GM12878 (cell line): ENCODE results near the gene FCER1G. TPM values are rescaled to one million over a fixed set of nuclear protein-coding genes. Genes with fewer than 3 reads are reported as not detected.

Experiments
- ATAC-seq: fragments of 200-7000 bp; cut with Tn5 transposase; 3 replicates; pipeline ENCODE4 v1.9.1; 2020; ENCODE audit warnings: mild to moderate bottlenecking, moderate library complexity
- BruUV-seq: library from RNA; stranded (reverse); fragments of 400-500 nt; replicated peaks from 2 replicates; lab custom pipeline; 2021; lab: Mats Ljungman, UMichigan
- CTCF ChIA-PET: fragments of 300-600 bp; sonication (Branson Sonifier 250); formaldehyde crosslinking; extraction: SDS; loops from one replicate; lab custom pipeline; 2021; ENCODE audit warnings: inconsistent platforms; lab: Yijun Ruan, JAX
- POLR2A ChIA-PET: fragments of 350-600 bp; formaldehyde crosslinking; extraction: SDS; loops from one replicate; lab custom pipeline; 2021; ENCODE audit warnings: inconsistent platforms; lab: Charles Lee
- RAD21 ChIA-PET: fragments of 300-600 bp; sonication (Branson Sonifier 250); formaldehyde crosslinking; loops from one replicate; lab custom pipeline; 2023; ENCODE audit warnings: antibody characterized with exemption; ENCODE audit not compliant: unreplicated experiment; lab: Charles Lee
- SMC1A ChIA-PET: fragments of 300-600 bp; sonication (Branson Sonifier 250); formaldehyde crosslinking; loops from one replicate; lab custom pipeline; 2023; ENCODE audit not compliant: unreplicated experiment, uncharacterized antibody; lab: Charles Lee
- DNase-seq: peaks from one replicate; pipeline ENCODE4 v3.0.0-alpha.2; 2011; ENCODE audit warnings: low read depth, low spot score
- FAIRE-seq: peaks from 3 replicates; lab custom pipeline; 2011; peaks lifted over from hg19 to GRCh38; lab: Jason Lieb, UNC
- H2AFZ ChIP-seq: 2 replicates; pipeline ENCODE4 v1.6.0; 2011; ENCODE audit warnings: low read depth, low read length, control low read depth; ENCODE audit not compliant: control insufficient read depth
- H3K27ac ChIP-seq: 2 replicates; pipeline ENCODE4 v1.5.1; 2011; ENCODE audit warnings: control low read depth; ENCODE audit not compliant: control insufficient read depth, insufficient read depth
- H3K27me3 ChIP-seq, 2 experiments: replicated peaks in 1 of 2; 2 replicates each; pipeline versions ENCODE4 v1.6.0 to v1.6.1; 2011; ENCODE audit warnings: low read length in 1 of 2; ENCODE audit not compliant: control insufficient read depth in 2 of 2, insufficient read depth in 2 of 2
- H3K36me3 ChIP-seq, 2 experiments: 2 replicates each; pipeline ENCODE4 v1.5.1; 2011; ENCODE audit warnings: low read length in 1 of 2; ENCODE audit not compliant: control insufficient read depth in 2 of 2, insufficient read depth in 2 of 2
- H3K4me1 ChIP-seq: 2 replicates; pipeline ENCODE4 v1.6.1; 2011; ENCODE audit warnings: mild to moderate bottlenecking, low read length, moderate library complexity, mixed read lengths; ENCODE audit not compliant: control insufficient read depth, insufficient read depth
- H3K4me2 ChIP-seq: 2 replicates; pipeline ENCODE4 v1.6.0; 2011; ENCODE audit warnings: control low read depth; ENCODE audit not compliant: control insufficient read depth, insufficient read depth
- H3K4me3 ChIP-seq: fragments of 200-600 bp; sonication (generic); 2 replicates; pipeline ENCODE4 v1.5.1; 2016
- H3K79me2 ChIP-seq: 2 replicates; pipeline ENCODE4 v1.6.0; 2011; ENCODE audit warnings: low read length; ENCODE audit not compliant: control insufficient read depth, insufficient read depth
- H3K9ac ChIP-seq: 2 replicates; pipeline ENCODE4 v1.8.0; 2011; ENCODE audit warnings: low read length, control low read depth, mixed read lengths; ENCODE audit not compliant: control insufficient read depth, insufficient read depth
- H3K9me3 ChIP-seq: replicated peaks from 3 replicates; pipeline ENCODE4 v1.5.1; 2011; ENCODE audit warnings: mild to moderate bottlenecking, low read length; ENCODE audit not compliant: control insufficient read depth, insufficient read depth
- H4K20me1 ChIP-seq: 2 replicates; pipeline ENCODE4 v1.6.0; 2011; ENCODE audit not compliant: control insufficient read depth, insufficient read depth
- FOXK2 ChIP-seq: fragments of 450-650 bp; IDR thresholded peaks from 2 replicates; pipeline ENCODE4 v1.6.1; 2017; ENCODE audit warnings: mild to moderate bottlenecking, moderate library complexity
- IKZF2 ChIP-seq, 2 experiments: fragments of 450-650 bp; IDR thresholded peaks; 2 replicates each; pipeline ENCODE4 v1.6.1; 2017; ENCODE audit warnings: mild to moderate bottlenecking in 2 of 2, moderate library complexity in 2 of 2
- JUND ChIP-seq: IDR thresholded peaks from 2 replicates; pipeline ENCODE4 v1.6.1; 2012; ENCODE audit warnings: low read depth, mild to moderate bottlenecking, low read length, improper control_type of control experiment, moderate library complexity
- KLF5 ChIP-seq: fragments of 450-650 bp; IDR thresholded peaks from 2 replicates; pipeline ENCODE4 v1.6.1; 2014; ENCODE audit warnings: mild to moderate bottlenecking; ENCODE audit not compliant: partially characterized antibody
- MYC ChIP-seq: IDR thresholded peaks from 2 replicates; pipeline ENCODE4 v1.6.1; 2011; ENCODE audit warnings: mild to moderate bottlenecking, low read length, moderate library complexity, inconsistent platforms; ENCODE audit not compliant: insufficient read depth, insufficient replicate concordance, insufficient read length, severe bottlenecking
- RAD21 ChIP-seq: IDR thresholded peaks from 2 replicates; pipeline ENCODE4 v1.6.1; 2011; ENCODE audit warnings: mild to moderate bottlenecking, low read depth, low read length, moderate library complexity; ENCODE audit not compliant: insufficient read depth
- RBBP5 ChIP-seq: fragments of 200-600 bp; sonication (generic); conservative IDR thresholded peaks from 2 replicates; pipeline ENCODE4 v1.6.1; 2016
- SIN3A ChIP-seq: IDR thresholded peaks from 2 replicates; pipeline ENCODE4 v1.6.1; 2012; ENCODE audit warnings: low read depth, low read length, improper control_type of control experiment
- SMC3 ChIP-seq: IDR thresholded peaks from 2 replicates; pipeline ENCODE4 v1.6.1; 2011; ENCODE audit warnings: low read length, improper control_type of control experiment, borderline replicate concordance
- STAT3 ChIP-seq: IDR thresholded peaks from 2 replicates; pipeline ENCODE4 v1.6.1; 2011; ENCODE audit warnings: low read depth, low read length, improper control_type of control experiment
- SUZ12 ChIP-seq: fragments of 200-600 bp; sonication (generic); IDR thresholded peaks from one replicate; pipeline ENCODE4 v1.6.1; 2018; ENCODE audit warnings: antibody characterized with exemption, mild to moderate bottlenecking; ENCODE audit not compliant: unreplicated experiment
- TAF1 ChIP-seq: IDR thresholded peaks from 2 replicates; pipeline ENCODE4 v1.6.1; 2011; ENCODE audit warnings: mild to moderate bottlenecking, low read depth, low read length, borderline replicate concordance
- ZNF274 ChIP-seq: IDR thresholded peaks from one replicate; pipeline ENCODE4 v1.8.0; 2011; ENCODE audit not compliant: insufficient read length, insufficient read depth
- WGBS: methylation state at CpG from one replicate; pipeline ENCODE4 v1.1.6; 2016; ENCODE audit warnings: low lambda C conversion rate; ENCODE audit not compliant: insufficient replicate concordance, insufficient coverage; ENCODE audit errors: missing lambda C conversion rate; 5-methylcytosine and 5-hydroxymethylcytosine counted together
- in situ Hi-C: fragments of 300-500 bp; cut with MboI; formaldehyde crosslinking; loops from 9 replicates; pipeline ENCODE4 v1.14.3; 2018; ENCODE audit warnings: mixed read lengths
- intact Hi-C: fragments of 100-400 bp; cut with micrococcal nuclease; formaldehyde crosslinking; loops from one replicate; pipeline ENCODE4 v1.14.2; 2022; ENCODE audit not compliant: unreplicated experiment
- polyA plus RNA-seq, 11 experiments: library from polyadenylated mRNA; depleted of rRNA in 4 of 11; unstranded in 6 of 11; stranded (reverse) in 5 of 11; fragments of >200 nt; fragmentation: Nextera tagmentation in 4 of 11; fragmentation: Illumina TruSeq in 1 of 11; extraction: Ambion mirVana in 4 of 11; extraction: Trizol in 1 of 11; gene quantifications; 1 replicate in 1 of 11; 2 replicates in 10 of 11; pipeline versions ENCODE4 v1.2.1 to v1.2.3, GENCODE V29; 2011 to 2016; ENCODE audit warnings: inconsistent platforms in 2 of 11, missing spikeins in 2 of 11, low read depth in 1 of 11
- total RNA-seq, 4 experiments: library from RNA; depleted of rRNA in 3 of 4; stranded (reverse); fragments of >200 nt in 3 of 4; fragmentation: Illumina TruSeq in 1 of 4; extraction: Trizol in 1 of 4; gene quantifications; 2 replicates each; pipeline versions ENCODE4 v1.2.1 to v1.2.3, GENCODE V29; 2013 to 2021
- TF ChIP-seq, protein P1 (sequence below): fragments of 450-650 bp; IDR thresholded peaks from 2 replicates; pipeline ENCODE4 v1.6.1; 2017; ENCODE audit warnings: mild to moderate bottlenecking
- TF ChIP-seq, protein P2 (sequence below): fragments of 150-350 bp; IDR thresholded peaks from 2 replicates; pipeline ENCODE4 v1.6.1; 2016; ENCODE audit warnings: low read depth, low read length
- TF ChIP-seq, protein P3 (sequence below): fragments of 450-650 bp; IDR thresholded peaks from 2 replicates; pipeline ENCODE4 v1.6.1; 2014; ENCODE audit warnings: mild to moderate bottlenecking

The FCER1G gene
- total and polyA plus RNA-seq, 10 of the 15 experiments (the other 5 are each of a cell fraction or from before 2014, with no cell fraction given), result 0.40 to 1.9 (median 0.89) TPM

DNA sequence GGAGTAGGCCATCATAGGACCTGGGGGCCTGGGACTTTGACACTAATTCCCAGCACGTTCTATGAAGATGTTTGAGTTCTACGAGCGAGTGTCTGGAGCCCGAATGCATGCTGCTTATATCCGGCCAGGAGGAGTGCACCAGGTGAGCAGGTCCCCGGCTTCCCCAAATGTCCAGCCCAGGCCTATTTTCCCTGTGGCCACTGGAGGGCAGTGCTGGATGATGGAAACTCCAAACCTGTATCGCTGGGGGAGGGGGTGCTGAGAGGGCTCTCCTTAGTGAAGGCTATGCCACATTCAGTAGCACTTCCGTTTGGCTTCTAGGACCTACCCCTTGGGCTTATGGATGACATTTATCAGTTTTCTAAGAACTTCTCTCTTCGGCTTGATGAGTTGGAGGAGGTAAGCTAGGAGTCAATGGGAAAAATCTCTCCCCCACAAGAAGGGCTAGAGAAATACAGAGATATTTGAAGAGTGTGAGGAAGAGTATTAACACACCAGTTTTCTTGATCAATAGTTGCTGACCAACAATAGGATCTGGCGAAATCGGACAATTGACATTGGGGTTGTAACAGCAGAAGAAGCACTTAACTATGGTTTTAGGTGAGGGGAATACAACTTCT is 5.2 kb upstream of the FCER1G start (continued):
- TF ChIP-seq IKZF2 (IDR thresholded peaks at IDR 0.05) (no peak; a peak in 1 of 4 replicates), KLF5 (no peak), SIN3A (no peak), SUZ12 (no peak), RBBP5 (no peak), SMC3 (peak; percentile 78; the same call in 1 of the 2 replicates), RAD21 (peak; percentile 93)
- TF ChIP-seq, protein P1, sequence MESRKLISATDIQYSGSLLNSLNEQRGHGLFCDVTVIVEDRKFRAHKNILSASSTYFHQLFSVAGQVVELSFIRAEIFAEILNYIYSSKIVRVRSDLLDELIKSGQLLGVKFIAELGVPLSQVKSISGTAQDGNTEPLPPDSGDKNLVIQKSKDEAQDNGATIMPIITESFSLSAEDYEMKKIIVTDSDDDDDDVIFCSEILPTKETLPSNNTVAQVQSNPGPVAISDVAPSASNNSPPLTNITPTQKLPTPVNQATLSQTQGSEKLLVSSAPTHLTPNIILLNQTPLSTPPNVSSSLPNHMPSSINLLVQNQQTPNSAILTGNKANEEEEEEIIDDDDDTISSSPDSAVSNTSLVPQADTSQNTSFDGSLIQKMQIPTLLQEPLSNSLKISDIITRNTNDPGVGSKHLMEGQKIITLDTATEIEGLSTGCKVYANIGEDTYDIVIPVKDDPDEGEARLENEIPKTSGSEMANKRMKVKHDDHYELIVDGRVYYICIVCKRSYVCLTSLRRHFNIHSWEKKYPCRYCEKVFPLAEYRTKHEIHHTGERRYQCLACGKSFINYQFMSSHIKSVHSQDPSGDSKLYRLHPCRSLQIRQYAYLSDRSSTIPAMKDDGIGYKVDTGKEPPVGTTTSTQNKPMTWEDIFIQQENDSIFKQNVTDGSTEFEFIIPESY, result no peak

DNA sequence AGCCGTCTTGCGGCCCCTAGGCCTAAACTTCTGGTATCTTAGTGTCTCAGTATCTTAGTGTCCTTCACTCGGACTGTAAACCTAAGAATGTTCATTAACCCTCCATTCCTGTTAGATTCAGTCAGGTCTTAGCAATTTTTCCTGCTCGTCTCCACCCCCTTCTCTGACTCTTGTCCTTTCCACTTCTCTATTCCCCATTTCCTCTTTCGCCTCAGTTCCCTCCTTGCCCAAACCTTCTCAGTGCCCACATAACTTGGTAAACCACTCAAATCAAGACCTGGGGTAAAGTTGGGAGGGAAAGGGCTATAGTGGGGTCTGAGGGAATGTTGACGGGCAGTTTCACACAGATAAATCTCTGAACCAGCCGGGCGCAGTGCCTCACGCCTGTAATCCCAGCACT is 726 bp upstream of the FCER1G start:
- ChIA-PET POLR2A (no interaction called here), CTCF (interaction anchor here (5.0 to 17.1 kb wide), 2 partner anchors 7 to 12 kb away, joined by 58 to 385 read pairs; partner anchors contain the start of genes NDUFS2 and TOMM40L), RAD21 (no interaction called here), SMC1A (interaction anchor here (4.4 kb wide), 1 partner anchor 10 kb away, joined by 53 read pairs; the partner anchor contains the start of genes APOA2 and TOMM40L)
- over 99% methylated on average over 9 of the region's 9 CpGs for WGBS
- H3K79me2 ChIP-seq, result no peaks in the 10 kb centered on the region
- no peak overlapping the region for H3K27ac ChIP-seq
- FAIRE-seq (no peak), ATAC-seq (no peak), DNase-seq (no peak)
- BruUV-seq, result no TSS peak
- no peaks in the 10 kb centered on the region for H4K20me1 ChIP-seq
- peaks cover 10 to 29% of the 10 kb centered on the region in 2 experiments for H3K36me3 ChIP-seq
- H3K27me3 ChIP-seq, result no peaks in the 10 kb centered on the region
- no peak overlapping the region for H3K4me2 ChIP-seq
- in situ Hi-C loops, result no loop called here
- no peak overlapping the region for H3K4me3 ChIP-seq
- H3K9ac ChIP-seq, result no peak overlapping the region
- no peaks in the 10 kb centered on the region for H3K9me3 ChIP-seq
- H3K4me1 ChIP-seq, result peaks cover 21% of the 10 kb centered on the region
- no peak overlapping the region for H2AFZ ChIP-seq
- intact Hi-C loops, result no loop called here
- TF ChIP-seq ZNF274 (no peak), MYC (no peak), FOXK2 (no peak), JUND (no peak), STAT3 (no peak), TAF1 (no peak)
- TF ChIP-seq, protein P2, sequence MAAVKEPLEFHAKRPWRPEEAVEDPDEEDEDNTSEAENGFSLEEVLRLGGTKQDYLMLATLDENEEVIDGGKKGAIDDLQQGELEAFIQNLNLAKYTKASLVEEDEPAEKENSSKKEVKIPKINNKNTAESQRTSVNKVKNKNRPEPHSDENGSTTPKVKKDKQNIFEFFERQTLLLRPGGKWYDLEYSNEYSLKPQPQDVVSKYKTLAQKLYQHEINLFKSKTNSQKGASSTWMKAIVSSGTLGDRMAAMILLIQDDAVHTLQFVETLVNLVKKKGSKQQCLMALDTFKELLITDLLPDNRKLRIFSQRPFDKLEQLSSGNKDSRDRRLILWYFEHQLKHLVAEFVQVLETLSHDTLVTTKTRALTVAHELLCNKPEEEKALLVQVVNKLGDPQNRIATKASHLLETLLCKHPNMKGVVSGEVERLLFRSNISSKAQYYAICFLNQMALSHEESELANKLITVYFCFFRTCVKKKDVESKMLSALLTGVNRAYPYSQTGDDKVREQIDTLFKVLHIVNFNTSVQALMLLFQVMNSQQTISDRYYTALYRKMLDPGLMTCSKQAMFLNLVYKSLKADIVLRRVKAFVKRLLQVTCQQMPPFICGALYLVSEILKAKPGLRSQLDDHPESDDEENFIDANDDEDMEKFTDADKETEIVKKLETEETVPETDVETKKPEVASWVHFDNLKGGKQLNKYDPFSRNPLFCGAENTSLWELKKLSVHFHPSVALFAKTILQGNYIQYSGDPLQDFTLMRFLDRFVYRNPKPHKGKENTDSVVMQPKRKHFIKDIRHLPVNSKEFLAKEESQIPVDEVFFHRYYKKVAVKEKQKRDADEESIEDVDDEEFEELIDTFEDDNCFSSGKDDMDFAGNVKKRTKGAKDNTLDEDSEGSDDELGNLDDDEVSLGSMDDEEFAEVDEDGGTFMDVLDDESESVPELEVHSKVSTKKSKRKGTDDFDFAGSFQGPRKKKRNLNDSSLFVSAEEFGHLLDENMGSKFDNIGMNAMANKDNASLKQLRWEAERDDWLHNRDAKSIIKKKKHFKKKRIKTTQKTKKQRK, result no peak
- TF ChIP-seq, protein P3, sequence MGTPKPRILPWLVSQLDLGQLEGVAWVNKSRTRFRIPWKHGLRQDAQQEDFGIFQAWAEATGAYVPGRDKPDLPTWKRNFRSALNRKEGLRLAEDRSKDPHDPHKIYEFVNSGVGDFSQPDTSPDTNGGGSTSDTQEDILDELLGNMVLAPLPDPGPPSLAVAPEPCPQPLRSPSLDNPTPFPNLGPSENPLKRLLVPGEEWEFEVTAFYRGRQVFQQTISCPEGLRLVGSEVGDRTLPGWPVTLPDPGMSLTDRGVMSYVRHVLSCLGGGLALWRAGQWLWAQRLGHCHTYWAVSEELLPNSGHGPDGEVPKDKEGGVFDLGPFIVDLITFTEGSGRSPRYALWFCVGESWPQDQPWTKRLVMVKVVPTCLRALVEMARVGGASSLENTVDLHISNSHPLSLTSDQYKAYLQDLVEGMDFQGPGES, result no peak
